Ishikawa (cell line): ENCODE measurements around the gene SAMD14.

Source experiments
- CEBPB ChIP-seq: IDR thresholded peaks from 2 replicates; pipeline ENCODE4 v1.6.1; 2012
- CREB1 ChIP-seq: IDR thresholded peaks from 2 replicates; pipeline ENCODE4 v1.6.1; 2012; ENCODE audit warnings: low read depth
- EGR1 ChIP-seq: IDR thresholded peaks from 2 replicates; pipeline ENCODE4 v1.6.1; 2012
- EP300 ChIP-seq: IDR thresholded peaks from 2 replicates; pipeline ENCODE4 v1.6.1; 2012; ENCODE audit warnings: borderline replicate concordance
- FOXM1 ChIP-seq: IDR thresholded peaks from 2 replicates; pipeline ENCODE4 v1.6.1; 2012; ENCODE audit warnings: low read depth, borderline replicate concordance
- MAX ChIP-seq: IDR thresholded peaks from 2 replicates; pipeline ENCODE4 v1.6.1; 2012
- NFIC ChIP-seq: IDR thresholded peaks from 2 replicates; pipeline ENCODE4 v1.6.1; 2012
- RAD21 ChIP-seq: IDR thresholded peaks from 2 replicates; pipeline ENCODE4 v1.6.1; 2012; ENCODE audit warnings: low read depth
- REST ChIP-seq: IDR thresholded peaks from 2 replicates; pipeline ENCODE4 v1.6.1; 2012; ENCODE audit warnings: low read depth, mild to moderate bottlenecking
- TAF1 ChIP-seq: IDR thresholded peaks from 2 replicates; pipeline ENCODE4 v1.6.1; 2012; ENCODE audit warnings: low read depth, mild to moderate bottlenecking
- YY1 ChIP-seq: IDR thresholded peaks from 2 replicates; pipeline ENCODE4 v1.6.1; 2012; ENCODE audit warnings: low read depth
- ZBTB7A ChIP-seq: IDR thresholded peaks from 2 replicates; pipeline ENCODE4 v1.6.1; 2012; ENCODE audit warnings: low read depth

GRCh38 chr17:50087912-50088405 lies 42.0 kb downstream of the SAMD14 start:
- TF ChIP-seq FOXM1, result no peak
- TF ChIP-seq YY1, result no peak
- TF ChIP-seq CREB1, result no peak
- TF ChIP-seq EGR1, result no peak
- no peak for TF ChIP-seq EP300
- TF ChIP-seq REST, result no peak
- no peak for TF ChIP-seq CEBPB
- no peak for TF ChIP-seq ZBTB7A
- TF ChIP-seq MAX, result no peak
- no peak for TF ChIP-seq NFIC
- TF ChIP-seq TAF1, result no peak
- no peak for TF ChIP-seq RAD21
